RWPE2 (cell line): ENCODE measurements around the gene SPOUT1.
"Not testable (repeated sequence)": the region's sequence is repeated elsewhere in the genome, so short reads cannot be mapped to it uniquely, and the experiment has no call there.

ENCODE experiments used
- ATAC-seq: fragments of 200-7000 bp; cut with Tn5 transposase; 3 replicates; pipeline ENCODE4 v1.9.1; 2021; ENCODE audit warnings: low read depth
- DNase-seq: peaks from one replicate; pipeline ENCODE4 v3.0.0-alpha.2; 2020; ENCODE audit warnings: low spot score
- H3K27ac ChIP-seq: fragments of 450-650 bp; 2 replicates; pipeline ENCODE4 v1.5.1; 2017; ENCODE audit warnings: mild to moderate bottlenecking; ENCODE audit not compliant: poor library complexity, severe bottlenecking
- H3K27me3 ChIP-seq: fragments of 250-450 bp; sonication (Bioruptor Pico); 2 replicates; pipeline ENCODE4 v1.5.1; 2021; ENCODE audit warnings: mild to moderate bottlenecking, moderate library complexity; ENCODE audit not compliant: insufficient read depth, poor library complexity, severe bottlenecking
- H3K36me3 ChIP-seq: fragments of 250-450 bp; sonication (Bioruptor Pico); 2 replicates; pipeline ENCODE4 v1.5.1; 2020; ENCODE audit warnings: low read depth, mild to moderate bottlenecking, moderate library complexity
- H3K4me1 ChIP-seq: fragments of 250-450 bp; sonication (Bioruptor Pico); 2 replicates; pipeline ENCODE4 v1.5.1; 2021; ENCODE audit warnings: mild to moderate bottlenecking, moderate library complexity; ENCODE audit not compliant: insufficient read depth, poor library complexity, severe bottlenecking
- H3K4me3 ChIP-seq: fragments of 250-450 bp; sonication (Bioruptor Pico); 2 replicates; pipeline ENCODE4 v1.5.1; 2021; ENCODE audit warnings: mild to moderate bottlenecking, moderate library complexity; ENCODE audit not compliant: severe bottlenecking
- H3K9me3 ChIP-seq: fragments of 250-450 bp; sonication (Bioruptor Pico); 2 replicates; pipeline ENCODE4 v1.5.1; 2021; ENCODE audit warnings: mild to moderate bottlenecking, moderate library complexity; ENCODE audit not compliant: severe bottlenecking
- CTCF ChIP-seq: fragments of 450-650 bp; IDR thresholded peaks from one replicate; pipeline ENCODE4 v1.5.1; 2017; ENCODE audit warnings: mild to moderate bottlenecking, moderate library complexity; ENCODE audit not compliant: poor library complexity, severe bottlenecking

SPOUT1 gene

GRCh38 chr9:128829477-128830251 lies at the start of gene SPOUT1:
Gene SPOUT1, minus strand, starts transcription at chr9:128829794. Its CDS starts 14 bp downstream, at chr9:128829780.
- H3K4me3 ChIP-seq = peak within 1 kb of the TSS; percentile 53
- H3K4me1 ChIP-seq = no peaks in the 10 kb centered on the region
- H3K27ac ChIP-seq = peak within 1 kb of the TSS; percentile 52
- H3K36me3 ChIP-seq = peaks cover 50% of the 10 kb centered on the region
- DNase-seq (peak; percentile 93), ATAC-seq (peak; percentile 97)
- no peaks in the 10 kb centered on the region for H3K27me3 ChIP-seq
- TF ChIP-seq CTCF = no peak
- no peaks in the 10 kb centered on the region for H3K9me3 ChIP-seq

GRCh38 chr9:128877852-128878251 lies 48.3 kb upstream of the SPOUT1 start:
- no peak for TF ChIP-seq CTCF
- Histone ChIP-seq H3K4me1 (peaks cover 10% of the 10 kb centered on the region), H3K27me3 (no peaks in the 10 kb centered on the region), H3K4me3 (no peak overlapping the region), H3K36me3 (no peaks in the 10 kb centered on the region), H3K27ac (peak overlapping the region; percentile 23), H3K9me3 (no peaks in the 10 kb centered on the region)
- DNase-seq (no peak), ATAC-seq (no peak)

- not testable (repeated sequence) for DNase-seq, H3K9me3 ChIP-seq, H3K27me3 ChIP-seq, H3K4me3 ChIP-seq, ATAC-seq, H3K27ac ChIP-seq
- peaks cover 22% of the 10 kb centered on the region for H3K4me1 ChIP-seq
- H3K36me3 ChIP-seq = peaks cover 15% of the 10 kb centered on the region; the same call in 1 of the 2 replicates
Measured at GRCh38 chr9:128870941-128871265, 41.3 kb upstream of the SPOUT1 start.

DNA sequence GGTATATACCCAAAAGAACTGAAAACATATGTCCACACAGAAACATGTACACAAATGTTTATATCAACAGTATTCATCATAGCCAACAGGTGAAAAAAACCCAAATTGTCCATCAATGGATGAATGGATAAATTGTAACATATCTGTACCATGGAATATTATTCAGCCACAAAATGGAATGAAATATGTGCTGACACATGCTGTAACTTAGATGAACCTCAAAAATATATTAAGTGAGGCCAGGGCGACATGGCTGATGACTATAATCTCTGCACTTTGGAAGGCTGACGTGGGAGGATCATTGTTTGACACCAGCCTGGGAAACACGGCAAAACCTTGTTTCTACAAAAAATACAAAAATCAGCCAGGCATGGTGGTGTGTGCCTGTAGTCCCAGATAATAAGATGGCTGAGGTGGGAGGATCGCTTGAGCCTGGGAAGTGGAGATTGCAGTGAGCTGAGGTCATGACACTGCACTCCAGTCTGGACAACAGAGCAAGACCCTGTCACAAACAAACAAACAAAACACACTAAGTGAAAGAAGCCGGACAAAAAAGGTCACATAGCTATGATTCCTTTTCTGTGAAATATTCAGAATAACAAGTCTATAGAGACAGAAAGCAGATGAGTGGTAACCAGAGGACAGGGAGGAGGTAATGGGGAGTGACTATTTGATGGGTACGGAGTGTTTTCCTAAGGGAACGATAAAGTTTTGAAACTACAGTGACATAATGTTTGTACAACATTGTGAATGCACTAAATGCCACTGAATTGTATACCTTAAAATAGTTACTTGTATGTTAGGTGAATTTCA lies 40.7 kb upstream of the SPOUT1 start:
- Histone ChIP-seq H3K4me1 (peaks cover 22% of the 10 kb centered on the region), H3K36me3 (peaks cover 15% of the 10 kb centered on the region; the same call in 1 of the 2 replicates), H3K4me3 (no peak overlapping the region), H3K27ac (no peak overlapping the region), H3K9me3 (no peaks in the 10 kb centered on the region), H3K27me3 (no peaks in the 10 kb centered on the region)
- TF ChIP-seq CTCF = no peak
- DNase-seq (no peak), ATAC-seq (no peak)

- no peak for DNase-seq
Measured at GRCh38 chr9:128863647-128864046, 34.1 kb upstream of the SPOUT1 start.

More at GRCh38 chr9:128863647-128864046, 34.1 kb upstream of the SPOUT1 start:
- Histone ChIP-seq H3K36me3 (no peaks in the 10 kb centered on the region; the same call in 1 of the 2 replicates), H3K4me3 (no peak overlapping the region), H3K27me3 (no peaks in the 10 kb centered on the region), H3K4me1 (peaks cover 12% of the 10 kb centered on the region), H3K27ac (no peak overlapping the region), H3K9me3 (no peaks in the 10 kb centered on the region)
- ATAC-seq = peak; percentile 59
- TF ChIP-seq CTCF = peak; percentile 88
